ENCODE measurements around the gene PRKCSH. TPM values are rescaled to one million over a fixed set of nuclear protein-coding genes. Genes with fewer than 3 reads are reported as not detected.

The PRKCSH gene
- polyA plus RNA-seq, 3 donors: 24.9 to 172 (median 28.4) TPM

- 86% methylated on average over 3 of the region's 9 CpGs for WGBS (ENCODE audit: insufficient coverage)
- H3K9me3 Mint-ChIP-seq: peaks cover 0 to 3% (median 0%) of the 10 kb centered on the region in 7 donors
- H3K27ac Mint-ChIP-seq: peak overlapping the region in 4 of 7 donors; percentile 37 to 69 (median 52)
- H4K20me1 ChIP-seq (ENCODE audit: insufficient read depth, low read length): peaks cover 16% of the 10 kb centered on the region
- intact Hi-C loops (cut with micrococcal nuclease): no loop called here
- no peak overlapping the region for H3K4me3 Mint-ChIP-seq
- H3K36me3 Mint-ChIP-seq: peaks cover 37 to 63% of the 10 kb centered on the region in 2 donors
- H3K4me1 Mint-ChIP-seq: peaks cover 26% of the 10 kb centered on the region
- TF ChIP-seq CTCF (IDR thresholded peaks at IDR 0.05): no peak
- no peaks in the 10 kb centered on the region for H3K27me3 ChIP-seq (ENCODE audit: control insufficient read depth in 2 of 2, insufficient read depth in 2 of 2, low read length in 2 of 2)
- H3K27ac ChIP-seq (ENCODE audit: low read depth in 1 of 2, low read length in 2 of 2): no peak overlapping the region
- H3K4me2 ChIP-seq (replicated peaks; ENCODE audit: extremely low read depth, low read length, poor library complexity, severe bottlenecking): no peak overlapping the region
- H3K79me2 ChIP-seq (ENCODE audit: insufficient read depth, low read length): peaks cover 27% of the 10 kb centered on the region
- no peak overlapping the region for H3K9ac ChIP-seq (ENCODE audit: insufficient read depth, low read length, poor library complexity, severe bottlenecking)
- DNase-seq: no peak
- H3K36me3 ChIP-seq (replicated peaks in 1 of 2; ENCODE audit: control insufficient read depth in 1 of 2, insufficient read depth in 2 of 2, low read length in 2 of 2): peaks cover 42 to 53% of the 10 kb centered on the region in 2 donors
- H3K27me3 Mint-ChIP-seq (ENCODE audit: low read depth in 3 of 3): peaks cover 0 to 1% (median 0%) of the 10 kb centered on the region in 3 donors
- peaks cover 17 to 20% of the 10 kb centered on the region in 2 donors for H3K4me1 ChIP-seq (ENCODE audit: control insufficient read depth in 1 of 2, insufficient read depth in 2 of 2, low read length in 2 of 2)
- no peak overlapping the region for H2AFZ ChIP-seq (ENCODE audit: insufficient read depth, low read depth, low read length, poor library complexity, severe bottlenecking)
- no peak overlapping the region for H3K4me3 ChIP-seq (replicated peaks in 1 of 3; ENCODE audit: low read depth in 2 of 3, low read length in 3 of 3)
- H3K9me3 ChIP-seq (replicated peaks in 1 of 2; ENCODE audit: control insufficient read depth in 1 of 2, insufficient read depth in 1 of 2, low read length in 2 of 2): no peaks in the 10 kb centered on the region
Measured at GRCh38 chr19:11437955-11438354, 2.5 kb downstream of the PRKCSH start.

- H3K27ac Mint-ChIP-seq: peak overlapping the region in 2 of 7 donors; percentile 19 to 26
- no peak overlapping the region for H3K4me3 Mint-ChIP-seq
- peaks cover 51 to 87% of the 10 kb centered on the region in 2 donors for H3K36me3 Mint-ChIP-seq
- Histone ChIP-seq H4K20me1 (ENCODE audit: insufficient read depth, low read length) (peaks cover 39% of the 10 kb centered on the region), H3K4me2 (replicated peaks; ENCODE audit: extremely low read depth, low read length, poor library complexity, severe bottlenecking) (no peak overlapping the region), H3K4me3 (replicated peaks in 1 of 3; ENCODE audit: low read depth in 2 of 3, low read length in 3 of 3) (no peak overlapping the region), H3K4me1 (ENCODE audit: control insufficient read depth in 1 of 2, insufficient read depth in 2 of 2, low read length in 2 of 2) (no peaks in the 10 kb centered on the region), H3K36me3 (replicated peaks in 1 of 2; ENCODE audit: control insufficient read depth in 1 of 2, insufficient read depth in 2 of 2, low read length in 2 of 2) (peaks cover 78 to 96% of the 10 kb centered on the region in 2 donors), H3K79me2 (ENCODE audit: insufficient read depth, low read length) (peaks cover 4% of the 10 kb centered on the region), H3K9ac (ENCODE audit: insufficient read depth, low read length, poor library complexity, severe bottlenecking) (no peak overlapping the region), H3K9me3 (replicated peaks in 1 of 2; ENCODE audit: control insufficient read depth in 1 of 2, insufficient read depth in 1 of 2, low read length in 2 of 2) (no peaks in the 10 kb centered on the region), H2AFZ (ENCODE audit: insufficient read depth, low read depth, low read length, poor library complexity, severe bottlenecking) (no peak overlapping the region), H3K27ac (ENCODE audit: low read depth in 1 of 2, low read length in 2 of 2) (no peak overlapping the region), H3K27me3 (ENCODE audit: control insufficient read depth in 2 of 2, insufficient read depth in 2 of 2, low read length in 2 of 2) (no peaks in the 10 kb centered on the region)
- no peak for DNase-seq
- TF ChIP-seq CTCF (IDR thresholded peaks at IDR 0.05): no peak
- 100% methylated on average over 4 of the region's 5 CpGs for WGBS (ENCODE audit: insufficient coverage)
- peaks cover 4% of the 10 kb centered on the region for H3K4me1 Mint-ChIP-seq
- intact Hi-C loops (cut with micrococcal nuclease): no loop called here
- H3K9me3 Mint-ChIP-seq: no peaks in the 10 kb centered on the region
- H3K27me3 Mint-ChIP-seq (ENCODE audit: low read depth in 3 of 3): peaks cover 0 to 2% (median 0%) of the 10 kb centered on the region in 3 donors
Measured at GRCh38 chr19:11444059-11444458, 8.6 kb downstream of the PRKCSH start.
